ENCODE data around the gene ARFGAP3. TPM values are rescaled to one million over a fixed set of nuclear protein-coding genes. Genes with fewer than 3 reads are reported as not detected.
A peak's percentile ranks its signal among the peaks of the same experiment; 100 is the strongest.

ARFGAP3 gene
- total RNA-seq, 1 experiment from 2014 or later: 37.8 TPM

DNA sequence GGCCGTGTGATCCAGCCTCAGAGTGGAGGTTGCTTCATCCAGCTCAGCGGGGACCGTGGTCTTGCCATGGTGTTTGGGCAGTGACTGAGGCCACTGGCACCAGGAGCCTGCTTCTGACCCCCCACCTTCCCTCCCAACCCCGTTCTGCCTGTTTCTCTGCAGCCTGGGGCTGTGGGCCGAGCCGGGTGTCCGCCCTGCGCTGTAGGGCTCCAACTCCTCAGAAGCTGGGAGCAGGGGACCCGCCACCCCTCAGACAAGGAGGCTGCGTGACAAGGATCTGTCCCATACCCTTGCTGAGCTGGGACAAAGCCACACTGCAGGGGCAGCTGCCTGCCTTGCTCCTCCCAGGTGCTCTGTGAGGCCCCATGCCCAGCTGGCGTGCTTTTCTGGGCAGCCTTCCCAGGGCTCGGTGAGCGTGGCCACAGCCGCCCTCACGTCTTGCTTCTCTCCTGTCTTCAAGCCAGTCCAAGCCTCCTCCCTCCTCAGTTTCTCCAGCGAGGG lies 11.7 kb upstream of the ARFGAP3 start:
- BruUV-seq (replicated peaks): no TSS peak
- TF ChIP-seq, protein P1, sequence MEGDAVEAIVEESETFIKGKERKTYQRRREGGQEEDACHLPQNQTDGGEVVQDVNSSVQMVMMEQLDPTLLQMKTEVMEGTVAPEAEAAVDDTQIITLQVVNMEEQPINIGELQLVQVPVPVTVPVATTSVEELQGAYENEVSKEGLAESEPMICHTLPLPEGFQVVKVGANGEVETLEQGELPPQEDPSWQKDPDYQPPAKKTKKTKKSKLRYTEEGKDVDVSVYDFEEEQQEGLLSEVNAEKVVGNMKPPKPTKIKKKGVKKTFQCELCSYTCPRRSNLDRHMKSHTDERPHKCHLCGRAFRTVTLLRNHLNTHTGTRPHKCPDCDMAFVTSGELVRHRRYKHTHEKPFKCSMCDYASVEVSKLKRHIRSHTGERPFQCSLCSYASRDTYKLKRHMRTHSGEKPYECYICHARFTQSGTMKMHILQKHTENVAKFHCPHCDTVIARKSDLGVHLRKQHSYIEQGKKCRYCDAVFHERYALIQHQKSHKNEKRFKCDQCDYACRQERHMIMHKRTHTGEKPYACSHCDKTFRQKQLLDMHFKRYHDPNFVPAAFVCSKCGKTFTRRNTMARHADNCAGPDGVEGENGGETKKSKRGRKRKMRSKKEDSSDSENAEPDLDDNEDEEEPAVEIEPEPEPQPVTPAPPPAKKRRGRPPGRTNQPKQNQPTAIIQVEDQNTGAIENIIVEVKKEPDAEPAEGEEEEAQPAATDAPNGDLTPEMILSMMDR (IDR thresholded peaks at IDR 0.05; ENCODE audit: unreplicated experiment): no peak
- H3K4me1 Mint-ChIP-seq (ENCODE audit: low read depth, unreplicated experiment): peaks cover 20% of the 10 kb centered on the region
- CTCF ChIA-PET: interaction anchor here (0.6 to 2.1 kb wide), 5 partner anchors 19 to 520 kb away, joined by 4 to 14 read pairs (median 6); no protein-coding TSS in a partner anchor
- no peaks in the 10 kb centered on the region for H3K27me3 Mint-ChIP-seq (ENCODE audit: unreplicated experiment)
- intact Hi-C loops (cut with micrococcal nuclease; ENCODE audit: unreplicated experiment): no loop called here
- peaks cover 2% of the 10 kb centered on the region for H3K9me3 Mint-ChIP-seq (ENCODE audit: low read depth, unreplicated experiment)
- H3K4me3 Mint-ChIP-seq (ENCODE audit: low read depth, unreplicated experiment): no peak overlapping the region
- H3K36me3 Mint-ChIP-seq (ENCODE audit: insufficient read depth, unreplicated experiment): peaks cover 83% of the 10 kb centered on the region
- DNase-seq: no peak
- H3K27ac Mint-ChIP-seq (ENCODE audit: unreplicated experiment): no peak overlapping the region

DNA sequence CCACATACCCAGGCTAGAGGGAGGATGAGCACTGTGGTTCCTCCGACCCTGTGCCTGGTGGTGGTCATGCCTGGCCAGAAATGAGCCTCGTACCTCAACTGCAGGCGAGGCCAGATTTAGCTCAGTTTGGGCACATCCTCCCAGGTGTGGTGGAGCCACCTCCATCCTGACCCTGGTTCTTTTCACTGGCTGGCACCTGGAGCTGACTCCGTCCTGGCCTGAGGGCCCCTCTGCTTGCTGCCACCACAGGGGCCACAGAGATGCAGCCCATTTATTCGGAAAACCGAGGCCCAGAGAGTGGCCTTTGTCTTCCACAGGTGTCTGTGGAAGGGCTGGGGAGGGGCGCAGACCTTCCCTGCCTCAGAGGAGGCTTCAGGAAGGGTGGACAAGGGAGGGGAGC lies 9.0 kb upstream of the ARFGAP3 start:
- intact Hi-C loops (cut with micrococcal nuclease; ENCODE audit: unreplicated experiment): no loop called here
- Mint-ChIP-seq H3K9me3 (ENCODE audit: low read depth, unreplicated experiment) (peaks cover 5% of the 10 kb centered on the region), H3K4me1 (ENCODE audit: low read depth, unreplicated experiment) (peaks cover 38% of the 10 kb centered on the region), H3K27me3 (ENCODE audit: unreplicated experiment) (no peaks in the 10 kb centered on the region), H3K27ac (ENCODE audit: unreplicated experiment) (peak overlapping the region; percentile 20), H3K4me3 (ENCODE audit: low read depth, unreplicated experiment) (no peak overlapping the region), H3K36me3 (ENCODE audit: insufficient read depth, unreplicated experiment) (peaks cover 83% of the 10 kb centered on the region)
- no TSS peak for BruUV-seq (replicated peaks)
- CTCF ChIA-PET: no interaction called here
- TF ChIP-seq, protein P1 (IDR thresholded peaks at IDR 0.05; ENCODE audit: unreplicated experiment): no peak
- DNase-seq: no peak

DNA sequence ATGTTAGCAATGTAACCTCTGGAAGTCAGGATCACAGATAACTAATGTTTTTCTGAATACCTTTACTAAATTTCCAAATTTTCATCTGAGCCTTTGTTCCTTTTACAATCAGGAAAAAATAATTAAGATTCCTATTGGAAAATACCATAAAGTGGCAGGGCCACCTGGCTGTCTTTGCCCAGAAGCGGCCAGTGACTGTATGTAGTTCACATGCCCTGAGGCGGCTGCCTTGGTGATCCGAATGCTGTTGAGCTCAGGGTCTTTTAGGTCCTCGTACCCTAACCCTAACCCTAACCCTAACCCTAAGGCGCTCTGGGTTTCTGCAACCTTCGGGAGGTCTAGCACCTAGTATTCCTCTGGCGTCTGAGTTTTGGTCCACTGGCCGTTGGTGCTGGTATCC lies 8.5 kb upstream of the ARFGAP3 start:
- Mint-ChIP-seq H3K4me1 (ENCODE audit: low read depth, unreplicated experiment) (peaks cover 44% of the 10 kb centered on the region), H3K9me3 (ENCODE audit: low read depth, unreplicated experiment) (peaks cover 5% of the 10 kb centered on the region), H3K27me3 (ENCODE audit: unreplicated experiment) (no peaks in the 10 kb centered on the region), H3K27ac (ENCODE audit: unreplicated experiment) (peak overlapping the region; percentile 20), H3K36me3 (ENCODE audit: insufficient read depth, unreplicated experiment) (peaks cover 84% of the 10 kb centered on the region), H3K4me3 (ENCODE audit: low read depth, unreplicated experiment) (no peak overlapping the region)
- intact Hi-C loops (cut with micrococcal nuclease; ENCODE audit: unreplicated experiment): no loop called here
- TF ChIP-seq, protein P1 (IDR thresholded peaks at IDR 0.05; ENCODE audit: unreplicated experiment): no peak
- CTCF ChIA-PET: no interaction called here
- no peak for DNase-seq
- no TSS peak for BruUV-seq (replicated peaks)

DNA sequence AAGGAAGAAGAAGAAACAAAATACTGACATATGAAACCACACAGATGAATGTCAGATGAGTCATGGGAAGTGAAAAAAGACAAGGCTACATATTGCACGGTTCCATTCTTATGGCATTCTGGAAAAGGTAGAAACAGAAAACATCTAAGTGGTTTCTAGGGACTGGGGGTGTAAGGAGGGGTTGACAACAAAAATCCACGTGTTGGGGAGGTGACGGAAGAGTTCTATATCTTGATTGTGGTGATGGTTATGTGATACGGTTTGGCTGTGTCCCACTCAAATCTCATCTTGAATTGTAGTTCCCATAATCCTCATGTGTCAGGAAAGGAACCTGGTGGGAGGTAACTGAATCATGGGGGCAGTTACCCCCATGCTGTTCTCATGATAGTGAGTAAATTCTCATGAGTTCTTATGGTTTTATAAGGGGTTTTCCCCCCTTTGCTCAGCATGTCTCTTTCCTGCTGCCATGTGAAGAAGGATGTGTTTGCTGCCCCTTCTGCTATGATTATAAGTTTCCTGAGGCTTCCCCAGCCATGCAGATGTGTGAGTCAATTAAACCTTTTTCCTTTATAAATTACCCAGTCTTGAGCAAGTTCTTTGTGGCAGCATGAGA lies 6.4 kb upstream of the ARFGAP3 start:
- DNase-seq: peak; percentile 43
- Mint-ChIP-seq H3K4me1 (ENCODE audit: low read depth, unreplicated experiment) (peaks cover 44% of the 10 kb centered on the region), H3K27me3 (ENCODE audit: unreplicated experiment) (no peaks in the 10 kb centered on the region), H3K36me3 (ENCODE audit: insufficient read depth, unreplicated experiment) (peaks cover 74% of the 10 kb centered on the region), H3K4me3 (ENCODE audit: low read depth, unreplicated experiment) (peak overlapping the region; percentile 3), H3K9me3 (ENCODE audit: low read depth, unreplicated experiment) (peaks cover 5% of the 10 kb centered on the region), H3K27ac (ENCODE audit: unreplicated experiment) (peak overlapping the region; percentile 66)
- TF ChIP-seq, protein P1 (IDR thresholded peaks at IDR 0.05; ENCODE audit: unreplicated experiment): no peak
- BruUV-seq (replicated peaks): no TSS peak
- intact Hi-C loops (cut with micrococcal nuclease; ENCODE audit: unreplicated experiment): loop anchor here (2.0 kb wide), 1 partner anchor 83 kb away; no protein-coding TSS in a partner anchor
- CTCF ChIA-PET: no interaction called here
